WTC11 (cell line): ENCODE results near the gene UCK2. TPM values are rescaled to one million over a fixed set of nuclear protein-coding genes. Genes with fewer than 3 reads are reported as not detected.

Experiments
- ATAC-seq: fragments of 200-7000 bp; cut with Tn5 transposase; 2 replicates; pipeline ENCODE4 v1.10.0; 2021; ENCODE audit warnings: mild to moderate bottlenecking, moderate library complexity
- CTCF ChIA-PET: fragments of 300-600 bp; sonication (Branson Sonifier 250); formaldehyde crosslinking; loops from one replicate; lab custom pipeline; 2021; ENCODE audit warnings: antibody characterized with exemption; lab: Charles Lee
- POLR2A ChIA-PET: fragments of 350-600 bp; sonication (Branson Sonifier 250); formaldehyde crosslinking; loops from one replicate; lab custom pipeline; 2021; ENCODE audit warnings: antibody characterized with exemption; lab: Charles Lee
- DNase-seq: peaks from one replicate; pipeline ENCODE4 v3.0.0; 2021; ENCODE audit warnings: low spot score
- H3K27ac Mint-ChIP-seq: 2 replicates; pipeline ENCODE4 v1.8.0; 2021; ENCODE audit warnings: mixed read lengths
- H3K27me3 Mint-ChIP-seq: 2 replicates; pipeline ENCODE4 v1.8.0; 2021; ENCODE audit warnings: low read depth, mild to moderate bottlenecking, moderate library complexity, mixed read lengths
- H3K36me3 Mint-ChIP-seq: 2 replicates; pipeline ENCODE4 v1.8.0; 2021; ENCODE audit warnings: mixed read lengths
- H3K4me1 Mint-ChIP-seq: 2 replicates; pipeline ENCODE4 v1.8.0; 2022; ENCODE audit warnings: mixed read lengths
- H3K4me3 Mint-ChIP-seq: 2 replicates; pipeline ENCODE4 v1.8.0; 2021; ENCODE audit warnings: mild to moderate bottlenecking, moderate library complexity, mixed read lengths
- H3K9me3 Mint-ChIP-seq: 2 replicates; pipeline ENCODE4 v1.8.0; 2021; ENCODE audit warnings: mixed read lengths
- CREM ChIP-seq: sonication (generic); formaldehyde crosslinking; IDR thresholded peaks from 2 replicates; pipeline ENCODE4 v1.8.1; 2022; ENCODE audit warnings: mild to moderate bottlenecking, missing genetic modification reagents, moderate library complexity
- GABPB1 ChIP-seq: sonication (generic); formaldehyde crosslinking; IDR thresholded peaks from 2 replicates; pipeline ENCODE4 v1.8.1; 2023; ENCODE audit warnings: mild to moderate bottlenecking, missing genetic modification reagents
- MYBL2 ChIP-seq: sonication (generic); formaldehyde crosslinking; IDR thresholded peaks from 2 replicates; pipeline ENCODE4 v1.8.1; 2023; ENCODE audit warnings: mild to moderate bottlenecking, moderate library complexity, missing genetic modification reagents
- PRRX2 ChIP-seq: fragments of 250-450 bp; sonication (Bioruptor Pico); IDR thresholded peaks from 2 replicates; pipeline ENCODE4 v1.8.0; 2021; ENCODE audit warnings: mild to moderate bottlenecking
- SMAD4 ChIP-seq: sonication (generic); formaldehyde crosslinking; IDR thresholded peaks from 2 replicates; pipeline ENCODE4 v1.8.0; 2022; ENCODE audit warnings: mild to moderate bottlenecking, missing genetic modification reagents
- SP1 ChIP-seq: sonication (generic); formaldehyde crosslinking; conservative IDR thresholded peaks from 2 replicates; pipeline ENCODE4 v1.8.1; 2022; ENCODE audit warnings: missing genetic modification reagents
- TCF7 ChIP-seq: sonication (generic); formaldehyde crosslinking; IDR thresholded peaks from 2 replicates; pipeline ENCODE4 v1.8.0; 2022; ENCODE audit warnings: mild to moderate bottlenecking, low read depth, missing genetic modification reagents, moderate library complexity
- TEAD1 ChIP-seq: sonication (generic); formaldehyde crosslinking; IDR thresholded peaks from 2 replicates; pipeline ENCODE4 v1.8.0; 2022; ENCODE audit warnings: mild to moderate bottlenecking, missing genetic modification reagents
- TP53 ChIP-seq: sonication (generic); formaldehyde crosslinking; IDR thresholded peaks from 2 replicates; pipeline ENCODE4 v1.8.1; 2023; ENCODE audit warnings: mild to moderate bottlenecking, missing genetic modification reagents
- ZBTB21 ChIP-seq: sonication (generic); formaldehyde crosslinking; IDR thresholded peaks from 2 replicates; pipeline ENCODE4 v1.8.1; 2023; ENCODE audit warnings: mild to moderate bottlenecking, missing genetic modification reagents, borderline replicate concordance
- ZBTB43 ChIP-seq: sonication (generic); formaldehyde crosslinking; IDR thresholded peaks from 2 replicates; pipeline ENCODE4 v1.8.1; 2023; ENCODE audit warnings: mild to moderate bottlenecking, missing genetic modification reagents
- ZNF512 ChIP-seq: sonication (generic); formaldehyde crosslinking; IDR thresholded peaks from 2 replicates; pipeline ENCODE4 v1.8.1; 2022; ENCODE audit warnings: missing genetic modification reagents, borderline replicate concordance
- total RNA-seq: library from RNA; stranded (reverse); gene quantifications from 3 replicates; pipeline ENCODE4 v1.2.3, GENCODE V29; 2021
- TF ChIP-seq, protein P1 (sequence below): sonication (generic); formaldehyde crosslinking; IDR thresholded peaks from 2 replicates; pipeline ENCODE4 v1.8.1; 2022; ENCODE audit warnings: low read depth, missing genetic modification reagents, borderline replicate concordance
- TF ChIP-seq, protein P2 (sequence below): sonication (generic); formaldehyde crosslinking; IDR thresholded peaks from 2 replicates; pipeline ENCODE4 v1.8.0; 2022; ENCODE audit warnings: missing genetic modification reagents

Gene UCK2
- total RNA-seq, 1 experiment from 2014 or later: 85.7 TPM

- TF ChIP-seq ZNF512 (CRISPR knock-in tag) (no peak), GABPB1 (CRISPR knock-in tag) (no peak), SMAD4 (CRISPR knock-in tag) (no peak)
Observed at GRCh38 chr1:165851034-165851658, 23.7 kb downstream of the UCK2 start (continued).

- peaks cover 7% of the 10 kb centered on the region; the same call in 1 of the 2 replicates for H3K9me3 Mint-ChIP-seq
- H3K4me1 Mint-ChIP-seq: peaks cover 76% of the 10 kb centered on the region
- no peak overlapping the region for H3K4me3 Mint-ChIP-seq
- TF ChIP-seq, protein P1, sequence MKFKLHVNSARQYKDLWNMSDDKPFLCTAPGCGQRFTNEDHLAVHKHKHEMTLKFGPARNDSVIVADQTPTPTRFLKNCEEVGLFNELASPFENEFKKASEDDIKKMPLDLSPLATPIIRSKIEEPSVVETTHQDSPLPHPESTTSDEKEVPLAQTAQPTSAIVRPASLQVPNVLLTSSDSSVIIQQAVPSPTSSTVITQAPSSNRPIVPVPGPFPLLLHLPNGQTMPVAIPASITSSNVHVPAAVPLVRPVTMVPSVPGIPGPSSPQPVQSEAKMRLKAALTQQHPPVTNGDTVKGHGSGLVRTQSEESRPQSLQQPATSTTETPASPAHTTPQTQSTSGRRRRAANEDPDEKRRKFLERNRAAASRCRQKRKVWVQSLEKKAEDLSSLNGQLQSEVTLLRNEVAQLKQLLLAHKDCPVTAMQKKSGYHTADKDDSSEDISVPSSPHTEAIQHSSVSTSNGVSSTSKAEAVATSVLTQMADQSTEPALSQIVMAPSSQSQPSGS (CRISPR knock-in tag): no peak
- no peak for TF ChIP-seq CREM (CRISPR knock-in tag)
- TF ChIP-seq MYBL2 (CRISPR knock-in tag): no peak
- TF ChIP-seq TEAD1 (CRISPR knock-in tag): no peak
- ATAC-seq: no peak
- H3K36me3 Mint-ChIP-seq: peaks cover 12% of the 10 kb centered on the region
- no peak for DNase-seq
- H3K27me3 Mint-ChIP-seq: no peaks in the 10 kb centered on the region
- ChIA-PET POLR2A (no interaction called here), CTCF (no interaction called here)
- H3K27ac Mint-ChIP-seq: no peak overlapping the region; the same call in 1 of the 2 replicates
Observed at GRCh38 chr1:165852871-165853270, 25.5 kb downstream of the UCK2 start.

- ChIA-PET CTCF (no interaction called here), POLR2A (no interaction called here)
- TF ChIP-seq SP1 (CRISPR knock-in tag) (no peak), ZBTB43 (no peak), PRRX2 (CRISPR knock-in tag) (no peak), ZBTB21 (no peak), TP53 (CRISPR knock-in tag) (no peak)
- H3K27me3 Mint-ChIP-seq: no peaks in the 10 kb centered on the region
- ATAC-seq (no peak), DNase-seq (no peak)
- no peak overlapping the region for H3K4me3 Mint-ChIP-seq
- H3K9me3 Mint-ChIP-seq: peaks cover 4% of the 10 kb centered on the region; the same call in 1 of the 2 replicates
- H3K27ac Mint-ChIP-seq: peak overlapping the region; percentile 29
- peaks cover 7% of the 10 kb centered on the region for H3K36me3 Mint-ChIP-seq
- H3K4me1 Mint-ChIP-seq: peaks cover 81% of the 10 kb centered on the region
Observed at GRCh38 chr1:165853528-165854075, 26.2 kb downstream of the UCK2 start.

- TF ChIP-seq, protein P2, sequence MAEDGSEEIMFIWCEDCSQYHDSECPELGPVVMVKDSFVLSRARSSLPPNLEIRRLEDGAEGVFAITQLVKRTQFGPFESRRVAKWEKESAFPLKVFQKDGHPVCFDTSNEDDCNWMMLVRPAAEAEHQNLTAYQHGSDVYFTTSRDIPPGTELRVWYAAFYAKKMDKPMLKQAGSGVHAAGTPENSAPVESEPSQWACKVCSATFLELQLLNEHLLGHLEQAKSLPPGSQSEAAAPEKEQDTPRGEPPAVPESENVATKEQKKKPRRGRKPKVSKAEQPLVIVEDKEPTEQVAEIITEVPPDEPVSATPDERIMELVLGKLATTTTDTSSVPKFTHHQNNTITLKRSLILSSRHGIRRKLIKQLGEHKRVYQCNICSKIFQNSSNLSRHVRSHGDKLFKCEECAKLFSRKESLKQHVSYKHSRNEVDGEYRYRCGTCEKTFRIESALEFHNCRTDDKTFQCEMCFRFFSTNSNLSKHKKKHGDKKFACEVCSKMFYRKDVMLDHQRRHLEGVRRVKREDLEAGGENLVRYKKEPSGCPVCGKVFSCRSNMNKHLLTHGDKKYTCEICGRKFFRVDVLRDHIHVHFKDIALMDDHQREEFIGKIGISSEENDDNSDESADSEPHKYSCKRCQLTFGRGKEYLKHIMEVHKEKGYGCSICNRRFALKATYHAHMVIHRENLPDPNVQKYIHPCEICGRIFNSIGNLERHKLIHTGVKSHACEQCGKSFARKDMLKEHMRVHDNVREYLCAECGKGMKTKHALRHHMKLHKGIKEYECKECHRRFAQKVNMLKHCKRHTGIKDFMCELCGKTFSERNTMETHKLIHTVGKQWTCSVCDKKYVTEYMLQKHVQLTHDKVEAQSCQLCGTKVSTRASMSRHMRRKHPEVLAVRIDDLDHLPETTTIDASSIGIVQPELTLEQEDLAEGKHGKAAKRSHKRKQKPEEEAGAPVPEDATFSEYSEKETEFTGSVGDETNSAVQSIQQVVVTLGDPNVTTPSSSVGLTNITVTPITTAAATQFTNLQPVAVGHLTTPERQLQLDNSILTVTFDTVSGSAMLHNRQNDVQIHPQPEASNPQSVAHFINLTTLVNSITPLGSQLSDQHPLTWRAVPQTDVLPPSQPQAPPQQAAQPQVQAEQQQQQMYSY (CRISPR knock-in tag): peak; percentile 50; the same call in 1 of the 2 replicates
- no peak for TF ChIP-seq TCF7 (CRISPR knock-in tag)
- Mint-ChIP-seq H3K27me3 (no peaks in the 10 kb centered on the region), H3K4me3 (no peak overlapping the region), H3K27ac (peak overlapping the region; percentile 29), H3K36me3 (peaks cover under 1% of the 10 kb centered on the region), H3K4me1 (peaks cover 79% of the 10 kb centered on the region), H3K9me3 (no peaks in the 10 kb centered on the region)
- DNase-seq: no peak
- POLR2A ChIA-PET: no interaction called here
- ATAC-seq: peak; percentile 23
- CTCF ChIA-PET: no interaction called here
Observed at GRCh38 chr1:165854101-165854845, 26.9 kb downstream of the UCK2 start.
